GM23248 (cell line): ENCODE results near the gene GDPD5. TPM values are rescaled to one million over a fixed set of nuclear protein-coding genes. Genes with fewer than 3 reads are reported as not detected.
A peak's percentile ranks its signal among the peaks of the same experiment; 100 is the strongest.

Experiments used
- DNase-seq: peaks from one replicate; pipeline ENCODE4 v3.0.0-alpha.2; 2015
- H2AFZ ChIP-seq: fragments of 200-600 bp; sonication (generic); 2 replicates; pipeline ENCODE4 v1.6.1; 2016; ENCODE audit warnings: antibody characterized with exemption
- H3F3A ChIP-seq: fragments of 200-600 bp; sonication (generic); 2 replicates; pipeline ENCODE4 v1.6.1; 2016; ENCODE audit warnings: mild to moderate bottlenecking, antibody characterized with exemption, mixed run types; ENCODE audit not compliant: insufficient read depth
- H3K27ac ChIP-seq: fragments of 200-600 bp; sonication (generic); 2 replicates; pipeline ENCODE4 v1.5.1; 2016; ENCODE audit warnings: mild to moderate bottlenecking
- H3K27me3 ChIP-seq: fragments of 200-600 bp; sonication (generic); replicated peaks from 2 replicates; pipeline ENCODE4 v1.6.1; 2016; ENCODE audit warnings: mild to moderate bottlenecking; ENCODE audit not compliant: insufficient read depth
- H3K36me3 ChIP-seq: fragments of 200-600 bp; sonication (generic); 2 replicates; pipeline ENCODE4 v1.6.1; 2016; ENCODE audit warnings: low read depth, mild to moderate bottlenecking
- H3K4me1 ChIP-seq: fragments of 200-600 bp; sonication (generic); 2 replicates; pipeline ENCODE4 v1.6.1; 2016; ENCODE audit warnings: mild to moderate bottlenecking; ENCODE audit not compliant: insufficient read depth
- H3K4me2 ChIP-seq: fragments of 200-600 bp; sonication (generic); one replicate; pipeline ENCODE4 v1.6.1; 2016; ENCODE audit warnings: mild to moderate bottlenecking; ENCODE audit not compliant: unreplicated experiment
- H3K4me3 ChIP-seq: fragments of 200-600 bp; sonication (generic); 2 replicates; pipeline ENCODE4 v1.5.1; 2016; ENCODE audit warnings: mild to moderate bottlenecking
- H3K79me2 ChIP-seq: fragments of 200-600 bp; sonication (generic); 2 replicates; pipeline ENCODE4 v1.6.1; 2016; ENCODE audit warnings: mild to moderate bottlenecking; ENCODE audit not compliant: insufficient read depth
- H3K9ac ChIP-seq: fragments of 200-600 bp; sonication (generic); 2 replicates; pipeline ENCODE4 v1.6.1; 2016; ENCODE audit warnings: mild to moderate bottlenecking
- H3K9me2 ChIP-seq: fragments of 200-600 bp; sonication (generic); 2 replicates; pipeline ENCODE4 v1.6.1; 2016; ENCODE audit warnings: mixed run types, mild to moderate bottlenecking, moderate library complexity; ENCODE audit not compliant: insufficient read depth
- H3K9me3 ChIP-seq: fragments of 200-600 bp; sonication (generic); one replicate; pipeline ENCODE4 v1.6.1; 2017; ENCODE audit warnings: low read depth
- H4K20me1 ChIP-seq: fragments of 200-600 bp; sonication (generic); 2 replicates; pipeline ENCODE4 v1.6.0; 2016; ENCODE audit not compliant: insufficient read depth
- EZH2 ChIP-seq: fragments of 200-600 bp; sonication (generic); IDR thresholded peaks from 2 replicates; pipeline ENCODE4 v1.6.1; 2018; ENCODE audit warnings: antibody characterized with exemption, mild to moderate bottlenecking; ENCODE audit not compliant: insufficient read depth, poor library complexity, severe bottlenecking
- EZH2phosphoT487 ChIP-seq: fragments of 200-600 bp; sonication (generic); IDR thresholded peaks from 2 replicates; pipeline ENCODE4 v1.6.1; 2018; ENCODE audit warnings: antibody characterized with exemption, moderate library complexity, mild to moderate bottlenecking, low read depth; ENCODE audit not compliant: insufficient read depth
- whole genome bisulfite sequencing, 2 experiments: methylation state at CpG; one replicate each; pipeline ENCODE4 v1.1.6; 2015 to 2017; ENCODE audit warnings: low lambda C conversion rate in 2 of 2, low coverage in 1 of 2; ENCODE audit errors: missing lambda C conversion rate in 2 of 2; 5-methylcytosine and 5-hydroxymethylcytosine counted together
- in situ Hi-C: fragments of 300-500 bp; cut with MboI; formaldehyde crosslinking; loops from 2 replicates; pipeline ENCODE4 v1.15.0; 2020
- polyA plus RNA-seq: library from polyadenylated mRNA; unstranded; fragments of >200 nt; fragmentation: Nextera tagmentation; extraction: Ambion mirVana; gene quantifications from 2 replicates; pipeline ENCODE4 v1.2.1, GENCODE V29; 2016
- total RNA-seq: library from RNA; depleted of rRNA; stranded (reverse); fragments of >200 nt; shearing (Covaris generic); gene quantifications from 2 replicates; pipeline ENCODE4 v1.2.3, GENCODE V29; 2014

GDPD5 gene
- total and polyA plus RNA-seq, 2 experiments from 2014 or later = 3.4 to 10.7 TPM

DNA sequence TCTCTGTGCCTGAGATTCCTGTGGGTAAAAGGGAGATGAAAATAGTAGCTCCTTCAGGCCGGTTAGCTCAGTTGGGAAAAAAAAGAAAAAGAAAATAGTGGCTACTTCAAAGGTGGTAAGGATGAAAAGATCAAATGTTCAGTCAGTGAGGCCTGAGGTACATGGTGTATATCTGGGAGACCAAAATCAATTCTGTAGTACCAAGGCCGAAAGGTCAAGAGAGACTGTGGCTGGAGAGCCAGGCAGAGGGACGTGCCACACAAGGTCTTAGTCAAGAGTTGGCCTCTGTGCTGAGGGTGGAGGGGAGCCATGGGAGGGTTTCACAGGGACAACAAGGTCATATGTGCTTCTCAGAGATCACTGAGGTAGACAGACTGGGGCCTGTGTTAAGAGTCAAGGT lies 4.8 kb upstream of the GDPD5 start:
- DNase-seq = no peak
- no peaks in the 10 kb centered on the region for H3F3A ChIP-seq
- H3K36me3 ChIP-seq = no peaks in the 10 kb centered on the region
- no peak overlapping the region for H3K27ac ChIP-seq
- no peaks in the 10 kb centered on the region for H3K79me2 ChIP-seq
- 78 to 85% methylated on average over 3 of the region's 3 CpGs for WGBS, 2 experiments
- no peak overlapping the region for H3K4me2 ChIP-seq
- H3K27me3 ChIP-seq = no peaks in the 10 kb centered on the region
- in situ Hi-C loops = loop anchor here (5.0 to 10.0 kb wide), 2 partner anchors 83 to 256 kb away; no protein-coding TSS in a partner anchor
- no peak overlapping the region for H2AFZ ChIP-seq
- H3K4me1 ChIP-seq = 0 out of 2 replicates have a peak, but pooled peaks cover 3% of the 10 kb centered on the region
- no peaks in the 10 kb centered on the region for H3K9me3 ChIP-seq
- H4K20me1 ChIP-seq = no peaks in the 10 kb centered on the region
- H3K9me2 ChIP-seq = no peaks in the 10 kb centered on the region
- no peak overlapping the region for H3K4me3 ChIP-seq
- no peak overlapping the region for H3K9ac ChIP-seq
- no peak for TF ChIP-seq EZH2phosphoT487
- TF ChIP-seq EZH2 = no peak

DNA sequence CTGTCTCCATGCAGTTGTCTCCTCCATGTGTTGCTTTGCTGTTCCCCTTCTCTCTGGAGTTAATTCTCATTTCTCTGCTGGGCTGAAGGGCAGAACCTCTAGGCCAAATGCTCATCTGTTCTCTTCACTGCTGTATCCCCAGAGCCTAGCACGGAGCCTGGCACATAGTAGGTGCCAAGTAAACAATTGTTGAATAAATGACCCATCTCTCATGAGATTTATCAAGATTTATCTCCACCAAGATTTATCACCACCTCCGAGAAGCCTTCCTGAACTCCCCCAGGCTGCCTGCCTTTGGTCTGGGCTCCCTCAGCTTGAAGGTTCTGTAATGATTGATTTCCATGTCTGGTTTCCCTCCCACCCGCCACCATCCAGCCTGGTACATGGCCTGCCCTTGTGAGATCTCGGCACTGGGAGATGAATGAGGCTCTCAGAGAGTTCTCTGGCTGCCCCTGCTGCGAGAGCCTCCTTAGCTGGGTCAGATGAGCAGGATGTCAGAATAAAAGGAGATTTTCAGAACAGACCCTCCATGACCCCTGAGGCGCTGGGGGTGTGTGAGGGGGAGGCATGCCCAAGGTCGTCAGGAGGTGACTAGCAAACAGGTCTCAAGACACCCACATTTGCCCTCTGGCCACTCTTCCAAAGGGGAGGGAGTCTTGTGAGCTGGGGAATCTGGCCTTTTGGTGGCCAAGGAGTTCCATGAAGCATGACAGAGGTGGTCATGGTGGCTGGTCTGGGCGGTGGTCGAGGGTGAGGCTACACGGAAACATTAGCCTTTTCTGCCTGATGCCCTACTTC lies 2.4 kb upstream of the GDPD5 start:
- in situ Hi-C loops = no loop called here
- H3K36me3 ChIP-seq = no peaks in the 10 kb centered on the region
- H3K79me2 ChIP-seq = no peaks in the 10 kb centered on the region
- 61 to 62% methylated on average over 10 of the region's 10 CpGs for WGBS, 2 experiments
- H2AFZ ChIP-seq = no peak overlapping the region
- no peaks in the 10 kb centered on the region for H3K9me3 ChIP-seq
- no peak for TF ChIP-seq EZH2
- no peak for TF ChIP-seq EZH2phosphoT487
- H3K4me2 ChIP-seq = no peak overlapping the region
- H3K4me3 ChIP-seq = no peak overlapping the region
- H3K9ac ChIP-seq = no peak overlapping the region
- H3K4me1 ChIP-seq = peaks cover 4% of the 10 kb centered on the region
- no peaks in the 10 kb centered on the region for H4K20me1 ChIP-seq
- H3K27ac ChIP-seq = no peak overlapping the region
- no peaks in the 10 kb centered on the region for H3K27me3 ChIP-seq
- no peaks in the 10 kb centered on the region for H3F3A ChIP-seq
- H3K9me2 ChIP-seq = no peaks in the 10 kb centered on the region
- DNase-seq = no peak

DNA sequence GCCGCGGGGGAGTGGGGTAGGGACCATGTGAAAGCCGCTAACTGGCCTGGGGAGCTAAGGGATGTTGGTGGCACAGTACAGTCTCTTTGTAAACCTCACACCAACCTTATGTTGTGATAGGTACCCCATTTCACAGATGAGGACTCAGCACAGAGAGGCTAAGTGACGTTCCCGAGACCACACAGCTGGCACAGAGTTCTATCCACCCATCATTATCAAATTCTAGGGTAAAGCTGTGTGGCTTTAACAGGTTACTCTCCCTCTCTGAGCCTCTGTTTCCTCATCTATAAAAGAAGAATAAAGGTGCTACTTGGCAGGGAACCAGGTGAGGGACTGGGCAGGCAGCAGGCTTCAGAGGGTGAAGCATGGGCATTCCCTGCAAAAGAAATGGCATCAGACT lies 1.4 kb upstream of the GDPD5 start:
- H3K36me3 ChIP-seq = no peaks in the 10 kb centered on the region
- H3K4me2 ChIP-seq = no peak overlapping the region
- no peak overlapping the region for H2AFZ ChIP-seq
- H3K27me3 ChIP-seq = no peaks in the 10 kb centered on the region
- H3F3A ChIP-seq = no peaks in the 10 kb centered on the region
- H3K4me3 ChIP-seq = no peak overlapping the region
- no peaks in the 10 kb centered on the region for H3K9me2 ChIP-seq
- H3K27ac ChIP-seq = no peak overlapping the region
- H3K79me2 ChIP-seq = no peaks in the 10 kb centered on the region
- peaks cover 4% of the 10 kb centered on the region for H3K4me1 ChIP-seq
- no peak overlapping the region for H3K9ac ChIP-seq
- WGBS, 2 experiments = 87 to 92% methylated on average over 5 of the region's 5 CpGs
- H4K20me1 ChIP-seq = no peaks in the 10 kb centered on the region
- TF ChIP-seq EZH2phosphoT487 (no peak), EZH2 (no peak)
- in situ Hi-C loops = no loop called here
- DNase-seq = no peak
- no peaks in the 10 kb centered on the region for H3K9me3 ChIP-seq

DNA sequence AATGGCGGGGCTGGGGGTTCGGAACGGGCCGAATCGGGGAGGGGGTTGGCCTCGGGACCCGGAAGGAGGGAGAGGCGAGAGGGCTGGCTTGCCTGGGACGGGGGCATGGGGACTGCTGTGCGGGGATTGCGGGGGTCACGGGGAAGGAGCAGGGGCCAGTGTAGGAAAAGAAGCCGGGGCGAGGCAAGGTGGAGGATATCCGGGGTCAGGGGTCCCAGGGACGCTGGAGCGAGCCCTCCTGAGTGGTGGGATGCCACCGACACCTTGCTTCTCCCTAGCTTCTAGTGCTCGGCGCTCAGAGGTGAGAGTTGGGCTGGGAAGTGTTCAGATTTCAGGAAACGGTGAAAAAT lies 426 bp upstream of the GDPD5 start:
- no peaks in the 10 kb centered on the region for H4K20me1 ChIP-seq
- no peaks in the 10 kb centered on the region for H3K9me2 ChIP-seq
- no peaks in the 10 kb centered on the region for H3K27me3 ChIP-seq
- peaks cover 4% of the 10 kb centered on the region for H3K4me1 ChIP-seq
- WGBS, 2 experiments = 2% methylated on average over 12 to 21 of the region's 21 CpGs
- H3K79me2 ChIP-seq = no peaks in the 10 kb centered on the region
- in situ Hi-C loops = no loop called here
- H3K36me3 ChIP-seq = no peaks in the 10 kb centered on the region
- H3K9ac ChIP-seq = peak overlapping the region; percentile 62
- H2AFZ ChIP-seq = peak overlapping the region; percentile 82
- H3F3A ChIP-seq = no peaks in the 10 kb centered on the region
- H3K9me3 ChIP-seq = no peaks in the 10 kb centered on the region
- H3K4me3 ChIP-seq = peak overlapping the region; percentile 78
- TF ChIP-seq EZH2phosphoT487 (no peak), EZH2 (no peak)
- no peak for DNase-seq
- H3K27ac ChIP-seq = no peak overlapping the region
- peak overlapping the region; percentile 82 for H3K4me2 ChIP-seq
